ENCODE results near the gene KCNQ2.

KCNQ2 gene

GRCh38 chr20:63498960-63499337 is 26.5 kb upstream of the KCNQ2 start, which contains the start of gene EEF1A2:
EEF1A2 (minus strand) TSS chr20:63499083; CDS start chr20:63497763, 1,320 bp downstream.
- DNase-seq (ENCODE audit: low read depth, low spot score): no peak
- H3K4me3 ChIP-seq: peak within 1 kb of the TSS; percentile 70
- H3K36me3 ChIP-seq (ENCODE audit: insufficient read depth, low read length): no peaks in the 10 kb centered on the region
- H3K9me3 ChIP-seq (ENCODE audit: low read depth, low read length): no peaks in the 10 kb centered on the region
- H3K9ac ChIP-seq (ENCODE audit: insufficient read length): no peak within 1 kb of the TSS
- TF ChIP-seq POLR2AphosphoS5 (IDR thresholded peaks at IDR 0.05; ENCODE audit: borderline replicate concordance, low read depth, low read length) (no peak), FOXP2 (optimal IDR thresholded peaks at IDR 0.05; ENCODE audit: control extremely low read depth, extremely low read length, insufficient read depth) (no peak), EZH2 (IDR thresholded peaks at IDR 0.05) (no peak)
- no peak within 1 kb of the TSS for H3K27ac ChIP-seq

- TF ChIP-seq EZH2 (IDR thresholded peaks at IDR 0.05) (no peak), FOXP2 (optimal IDR thresholded peaks at IDR 0.05; ENCODE audit: control extremely low read depth, extremely low read length, insufficient read depth) (no peak), POLR2AphosphoS5 (IDR thresholded peaks at IDR 0.05; ENCODE audit: borderline replicate concordance, low read depth, low read length) (no peak)
- H3K27ac ChIP-seq: no peak overlapping the region
- peak overlapping the region; percentile 70 for H3K4me3 ChIP-seq
- no peaks in the 10 kb centered on the region for H3K9me3 ChIP-seq (ENCODE audit: low read depth, low read length)
- no peak overlapping the region for H3K9ac ChIP-seq (ENCODE audit: insufficient read length)
- DNase-seq (ENCODE audit: low read depth, low spot score): no peak
- no peaks in the 10 kb centered on the region for H3K36me3 ChIP-seq (ENCODE audit: insufficient read depth, low read length)
Observed at GRCh38 chr20:63497946-63498935, 25.8 kb upstream of the KCNQ2 start.

DNA sequence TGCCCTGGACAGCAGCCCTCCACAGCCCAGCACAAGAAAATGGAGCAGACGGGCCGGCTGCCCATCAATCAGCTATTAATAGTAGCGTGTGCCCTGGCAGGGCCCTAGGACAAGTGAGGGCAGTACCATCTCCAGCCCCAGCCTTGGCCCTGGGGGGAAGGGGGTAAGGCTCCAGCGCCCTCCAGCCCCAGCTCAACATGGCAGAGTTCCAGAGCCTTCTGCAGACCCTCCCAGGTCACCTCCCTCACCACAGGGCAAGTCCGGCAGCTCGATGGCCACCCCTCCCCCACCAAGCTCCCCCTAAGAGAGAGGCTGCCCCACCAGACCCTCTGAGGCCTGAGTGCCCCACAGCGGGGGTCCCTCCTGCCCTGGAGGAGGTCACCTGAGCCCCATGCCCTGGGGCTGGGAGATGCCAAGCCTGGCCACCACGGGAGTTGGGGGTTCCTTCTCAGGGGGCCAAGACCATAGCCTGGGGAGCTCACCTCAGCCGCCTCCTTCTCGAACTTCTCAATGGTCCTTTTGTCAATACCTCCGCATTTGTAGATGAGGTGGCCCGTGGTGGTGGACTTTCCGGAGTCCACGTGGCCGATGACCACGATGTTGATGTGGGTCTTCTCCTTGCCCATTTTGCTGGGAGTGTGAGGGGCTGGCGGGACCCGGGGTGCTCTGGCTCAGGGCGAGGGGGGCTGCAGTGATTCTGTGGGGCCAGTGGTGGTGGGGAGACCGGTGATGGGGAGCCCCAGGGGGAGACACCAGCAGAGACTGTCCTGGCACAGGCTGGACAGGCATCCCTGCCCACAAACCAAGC is 24.9 kb upstream of the KCNQ2 start:
- no peak for DNase-seq (ENCODE audit: low read depth, low spot score)
- H3K36me3 ChIP-seq (ENCODE audit: insufficient read depth, low read length): no peaks in the 10 kb centered on the region
- no peak overlapping the region for H3K9ac ChIP-seq (ENCODE audit: insufficient read length)
- no peak overlapping the region for H3K4me3 ChIP-seq
- TF ChIP-seq EZH2 (IDR thresholded peaks at IDR 0.05) (no peak), POLR2AphosphoS5 (IDR thresholded peaks at IDR 0.05; ENCODE audit: borderline replicate concordance, low read depth, low read length) (no peak), FOXP2 (optimal IDR thresholded peaks at IDR 0.05; ENCODE audit: control extremely low read depth, extremely low read length, insufficient read depth) (no peak)
- no peaks in the 10 kb centered on the region for H3K9me3 ChIP-seq (ENCODE audit: low read depth, low read length)
- H3K27ac ChIP-seq: no peak overlapping the region

- Histone ChIP-seq H3K9ac (ENCODE audit: insufficient read length) (no peak overlapping the region), H3K4me3 (no peak overlapping the region), H3K36me3 (ENCODE audit: insufficient read depth, low read length) (no peaks in the 10 kb centered on the region), H3K27ac (no peak overlapping the region), H3K9me3 (ENCODE audit: low read depth, low read length) (no peaks in the 10 kb centered on the region)
- TF ChIP-seq FOXP2 (optimal IDR thresholded peaks at IDR 0.05; ENCODE audit: control extremely low read depth, extremely low read length, insufficient read depth) (no peak), POLR2AphosphoS5 (IDR thresholded peaks at IDR 0.05; ENCODE audit: borderline replicate concordance, low read depth, low read length) (no peak), EZH2 (IDR thresholded peaks at IDR 0.05) (no peak)
- DNase-seq (ENCODE audit: low read depth, low spot score): no peak
Observed at GRCh38 chr20:63496596-63497120, 24.2 kb upstream of the KCNQ2 start.

DNA sequence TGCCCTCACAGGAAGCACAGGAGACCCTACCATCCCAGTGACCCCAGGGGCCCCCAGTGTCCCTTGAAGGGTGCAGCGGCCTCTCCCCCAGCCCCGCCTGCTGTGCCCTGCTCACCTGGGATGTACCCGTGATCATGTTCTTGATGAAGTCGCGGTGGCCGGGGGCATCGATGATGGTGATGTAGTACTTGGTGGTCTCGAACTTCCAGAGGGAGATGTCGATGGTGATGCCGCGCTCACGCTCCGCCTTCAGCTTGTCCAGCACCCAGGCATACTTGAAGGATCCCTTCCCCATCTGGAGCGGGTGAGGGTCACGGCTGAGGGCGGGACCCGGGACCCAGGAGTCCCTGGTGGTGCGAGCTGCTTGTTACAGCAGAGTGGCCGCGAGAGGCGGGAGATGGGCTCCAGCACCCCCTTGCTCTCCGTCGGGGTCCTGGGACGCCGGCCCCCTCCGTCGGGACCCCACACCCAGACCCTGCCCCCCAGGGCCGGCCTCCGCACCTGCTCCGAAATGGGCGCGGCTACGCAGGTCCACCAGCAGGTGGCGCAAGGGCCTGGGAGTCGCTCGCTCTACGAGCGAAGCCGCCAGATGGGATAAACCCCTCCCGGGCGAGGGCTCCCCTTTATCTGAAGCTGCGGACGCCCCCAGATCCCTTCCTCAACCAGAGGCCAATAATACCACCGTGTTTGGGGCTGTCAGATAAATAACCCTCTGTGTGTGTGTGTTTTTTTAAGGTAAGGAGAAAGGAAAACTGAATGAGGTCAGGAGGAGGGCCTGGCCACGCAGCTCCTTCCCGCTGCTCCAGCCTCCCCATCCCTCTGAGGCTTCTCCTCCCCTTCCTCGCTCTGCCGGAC is 23.5 kb upstream of the KCNQ2 start:
- Histone ChIP-seq H3K27ac (no peak overlapping the region), H3K9ac (ENCODE audit: insufficient read length) (no peak overlapping the region), H3K9me3 (ENCODE audit: low read depth, low read length) (no peaks in the 10 kb centered on the region), H3K36me3 (ENCODE audit: insufficient read depth, low read length) (no peaks in the 10 kb centered on the region), H3K4me3 (no peak overlapping the region)
- no peak for DNase-seq (ENCODE audit: low read depth, low spot score)
- TF ChIP-seq FOXP2 (optimal IDR thresholded peaks at IDR 0.05; ENCODE audit: control extremely low read depth, extremely low read length, insufficient read depth) (no peak), POLR2AphosphoS5 (IDR thresholded peaks at IDR 0.05; ENCODE audit: borderline replicate concordance, low read depth, low read length) (no peak), EZH2 (IDR thresholded peaks at IDR 0.05) (no peak)

DNA sequence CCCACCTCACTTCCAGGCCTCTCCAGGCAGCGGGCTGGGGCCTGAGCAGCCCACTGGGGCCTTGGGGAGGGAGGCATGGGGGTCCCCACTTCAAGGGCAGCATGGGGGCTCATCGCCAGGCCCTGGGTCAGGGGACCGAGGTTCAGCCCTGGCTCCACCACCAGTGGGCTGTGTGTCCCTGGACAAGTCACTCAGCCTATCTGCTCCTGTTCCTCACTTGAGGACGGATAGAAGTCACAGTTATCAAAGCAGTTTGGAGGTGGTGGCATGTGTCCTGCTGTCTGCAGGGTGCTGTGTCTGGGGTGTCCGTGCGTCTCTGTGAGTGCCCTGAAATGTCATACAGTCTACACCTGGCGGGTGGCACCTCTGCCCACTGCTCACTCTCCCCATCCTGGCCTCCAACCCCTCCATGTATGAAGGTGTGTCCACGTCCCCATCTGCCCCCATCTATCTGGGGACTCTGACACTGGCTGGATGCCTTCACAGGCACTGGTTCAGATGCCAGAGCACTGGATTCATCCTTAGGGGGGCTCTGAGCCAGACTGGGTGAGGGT is 22.8 kb upstream of the KCNQ2 start:
- Histone ChIP-seq H3K9me3 (ENCODE audit: low read depth, low read length) (no peaks in the 10 kb centered on the region), H3K4me3 (no peak overlapping the region), H3K36me3 (ENCODE audit: insufficient read depth, low read length) (no peaks in the 10 kb centered on the region), H3K9ac (ENCODE audit: insufficient read length) (no peak overlapping the region), H3K27ac (no peak overlapping the region)
- TF ChIP-seq EZH2 (IDR thresholded peaks at IDR 0.05) (no peak), FOXP2 (optimal IDR thresholded peaks at IDR 0.05; ENCODE audit: control extremely low read depth, extremely low read length, insufficient read depth) (no peak), POLR2AphosphoS5 (IDR thresholded peaks at IDR 0.05; ENCODE audit: borderline replicate concordance, low read depth, low read length) (no peak)
- DNase-seq (ENCODE audit: low read depth, low spot score): no peak

GRCh38 chr20:63494420-63495166 is 22.1 kb upstream of the KCNQ2 start:
- no peak overlapping the region for H3K27ac ChIP-seq
- H3K9ac ChIP-seq (ENCODE audit: insufficient read length): no peak overlapping the region
- H3K4me3 ChIP-seq: no peak overlapping the region
- no peaks in the 10 kb centered on the region for H3K36me3 ChIP-seq (ENCODE audit: insufficient read depth, low read length)
- no peak for TF ChIP-seq FOXP2 (optimal IDR thresholded peaks at IDR 0.05; ENCODE audit: control extremely low read depth, extremely low read length, insufficient read depth)
- TF ChIP-seq POLR2AphosphoS5 (IDR thresholded peaks at IDR 0.05; ENCODE audit: borderline replicate concordance, low read depth, low read length): no peak
- no peak for TF ChIP-seq EZH2 (IDR thresholded peaks at IDR 0.05)
- no peaks in the 10 kb centered on the region for H3K9me3 ChIP-seq (ENCODE audit: low read depth, low read length)
- DNase-seq (ENCODE audit: low read depth, low spot score): no peak
